Psoas muscle (tissue), 8 donors: ENCODE data around the gene PKNOX2. TPM values are rescaled to one million over a fixed set of nuclear protein-coding genes. Genes with fewer than 3 reads are reported as not detected.

ENCODE experiments used
- ATAC-seq, 4 donors: fragments of 200-7000 bp; cut with Tn5 transposase; one replicate each; pipeline ENCODE4 v1.9.1; 2020; ENCODE audit warnings: moderate library complexity in 3 of 4, mild to moderate bottlenecking in 2 of 4
- DNase-seq, 2 donors: peaks; one replicate each; pipeline ENCODE4 v3.0.0-alpha.2; 2020
- H3K27ac ChIP-seq: fragments of 200-600 bp; one replicate; pipeline ENCODE4 v1.8.0; 2022
- H3K27me3 ChIP-seq, 3 donors: fragments of 200-600 bp in 1 of 3; one replicate each; pipeline versions ENCODE4 v1.6.1 to v1.8.0; 2013 to 2022; ENCODE audit warnings: low read length in 2 of 3, mild to moderate bottlenecking in 2 of 3, moderate library complexity in 1 of 3; ENCODE audit not compliant: insufficient read depth in 3 of 3
- H3K36me3 ChIP-seq, 2 donors: fragments of 200-600 bp in 1 of 2; one replicate each; pipeline versions ENCODE4 v1.6.1 to v1.8.0; 2013 to 2022; ENCODE audit warnings: low read depth in 1 of 2, mild to moderate bottlenecking in 1 of 2, moderate library complexity in 1 of 2; ENCODE audit not compliant: insufficient read depth in 1 of 2
- H3K4me1 ChIP-seq: fragments of 200-600 bp; one replicate; pipeline ENCODE4 v1.8.0; 2022
- H3K4me3 ChIP-seq: fragments of 200-600 bp; one replicate; pipeline ENCODE4 v1.8.0; 2022; ENCODE audit warnings: mild to moderate bottlenecking
- H3K9me3 ChIP-seq: fragments of 200-600 bp; one replicate; pipeline ENCODE4 v1.8.0; 2022
- CTCF ChIP-seq: fragments of 200-600 bp; IDR thresholded peaks from one replicate; pipeline ENCODE4 v1.8.0; 2022; ENCODE audit warnings: antibody characterized with exemption
- WGBS, 3 donors: extraction: QIAGEN DNeasy Blood & Tissue Kit; methylation state at CpG; one replicate each; pipeline versions ENCODE4 v1.1.6 to v1.1.7; 2013; 5-methylcytosine and 5-hydroxymethylcytosine counted together
- intact Hi-C, 2 donors: fragments of 100-400 bp; cut with DNase I; formaldehyde crosslinking; loops; one replicate each; pipeline versions ENCODE4 v1.11.0 to v1.14.2; 2022
- polyA plus RNA-seq, 3 donors: library from polyadenylated mRNA; stranded (reverse); fragments of 200-250 nt; gene quantifications; one replicate each; pipeline ENCODE4 v1.2.3, GENCODE V29; 2013
- total RNA-seq, 4 donors: library from RNA; stranded (reverse); fragmentation: NEBNext Ultra II Directional in 2 of 4; extraction: Animal tissue kit (Norgen Biotek cat#: 25700) in 2 of 4; gene quantifications; one replicate each; pipeline versions ENCODE4 v1.2.1 to v1.2.4, GENCODE V29; 2021 to 2023
- donor health status: healthy with polysubstance abuse.
- donor health status: DM: no; HTN: no; CAD: no; lungs with moderate emphysema.
- donor health status: Bipolar disorder and iron deficiency.
- donor health status: healthy.
- donor health status: DM: yes; HTN: yes; CAD: no.
- donor health status: DM: no; HTN: no; CAD: no.
- donor health status: DM: no; HTN: no; CAD: no.
- donor health status: DM: yes; HTN: yes; CAD: no.

Gene PKNOX2
- total and polyA plus RNA-seq, 7 donors, result 1.8 to 30.5 (median 14.5) TPM

DNA sequence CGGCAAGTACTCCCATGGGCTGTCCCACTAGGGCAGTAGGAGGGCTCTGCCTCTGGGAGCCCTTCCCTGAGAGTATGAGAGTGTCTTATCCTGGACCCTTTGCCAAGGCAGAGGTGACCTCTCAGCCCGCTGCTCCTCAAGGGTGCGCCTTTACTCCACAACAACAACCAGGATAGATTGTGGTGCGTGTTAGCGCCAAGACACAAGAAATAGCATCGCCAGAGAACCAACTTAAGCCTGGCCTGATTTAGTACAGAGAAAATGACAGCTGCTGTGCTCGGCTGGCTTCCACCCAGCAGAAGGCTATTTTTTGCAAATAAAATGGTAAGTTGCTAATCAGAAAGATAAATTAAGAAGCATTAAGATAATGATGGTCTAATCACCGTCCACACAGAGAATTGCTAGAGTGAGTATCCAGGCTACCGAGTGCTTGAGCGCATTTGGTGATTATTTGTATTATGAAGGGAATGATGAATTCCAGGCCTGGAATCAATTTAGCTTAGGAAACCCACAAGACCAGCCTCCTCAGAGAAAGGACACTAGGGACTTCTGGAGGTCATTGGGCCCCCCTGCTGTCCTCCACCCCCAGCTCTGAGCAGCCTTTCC is 119.8 kb downstream of the PKNOX2 start:
- H3K4me3 ChIP-seq, result no peak overlapping the region
- TF ChIP-seq CTCF, result no peak
- no peaks in the 10 kb centered on the region for H3K9me3 ChIP-seq
- no peak overlapping the region for H3K27ac ChIP-seq
- peaks cover 31% of the 10 kb centered on the region for H3K4me1 ChIP-seq
- ATAC-seq, result peak in 3 of 4 donors; percentile 34 to 52 (median 37)
- WGBS, 3 donors, result 40 to 67% (median 44%) methylated on average over 10 of the region's 10 CpGs
- DNase-seq, result no peak
- no peaks in the 10 kb centered on the region for H3K36me3 ChIP-seq
- intact Hi-C loops, result no loop called here
- H3K27me3 ChIP-seq, result no peaks in the 10 kb centered on the region

DNA sequence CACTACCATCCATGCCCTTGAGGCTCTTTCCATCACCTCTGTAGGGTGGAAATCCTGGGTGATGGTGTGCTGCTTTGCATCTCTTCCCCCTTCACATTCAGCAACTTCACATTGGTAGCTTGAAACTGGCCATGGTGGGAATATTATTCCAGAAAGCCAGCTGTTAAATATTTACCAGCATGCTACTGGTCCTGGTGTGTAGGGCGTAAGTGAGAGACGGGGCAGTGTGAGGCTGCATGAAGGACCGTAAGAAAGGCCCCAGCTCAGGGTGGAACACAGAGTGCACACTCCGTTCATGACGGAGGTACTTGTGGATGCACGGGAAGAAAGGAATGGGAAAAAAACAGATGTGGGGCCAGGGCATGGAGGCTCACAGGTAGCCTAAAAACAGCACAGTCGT is 121.3 kb downstream of the PKNOX2 start:
- intact Hi-C loops, result no loop called here
- Histone ChIP-seq H3K4me3 (no peak overlapping the region), H3K27ac (no peak overlapping the region), H3K36me3 (no peaks in the 10 kb centered on the region), H3K4me1 (peaks cover 31% of the 10 kb centered on the region), H3K27me3 (no peaks in the 10 kb centered on the region), H3K9me3 (no peaks in the 10 kb centered on the region)
- WGBS, 3 donors, result 88 to 90% (median 88%) methylated on average over 7 of the region's 7 CpGs
- DNase-seq (no peak), ATAC-seq (no peak)
- no peak for TF ChIP-seq CTCF

DNA sequence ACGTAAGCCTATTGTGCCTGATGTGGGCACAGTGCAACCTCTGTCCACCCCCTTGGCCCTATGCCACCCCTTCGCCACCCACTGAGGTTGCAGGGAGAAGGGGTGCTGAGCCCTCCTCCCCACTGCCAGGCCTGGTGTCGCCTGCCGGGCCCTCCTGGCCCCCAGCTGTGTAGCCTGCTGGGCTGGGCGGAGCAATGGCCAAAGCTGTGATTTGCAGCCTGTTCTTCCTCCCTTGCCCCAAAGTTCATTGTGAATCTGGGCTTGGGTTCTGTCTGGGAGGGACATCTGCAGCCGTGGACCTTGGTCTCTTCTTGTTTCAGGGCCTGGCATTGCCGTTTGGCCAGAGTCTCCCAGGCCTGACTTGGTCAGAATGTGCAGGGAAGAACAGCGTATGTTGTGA is 121.9 kb downstream of the PKNOX2 start:
- H3K4me3 ChIP-seq, result no peak overlapping the region
- ATAC-seq, result no peak
- no peak overlapping the region for H3K27ac ChIP-seq
- intact Hi-C loops, result no loop called here
- peaks cover 31% of the 10 kb centered on the region for H3K4me1 ChIP-seq
- no peak for TF ChIP-seq CTCF
- no peaks in the 10 kb centered on the region for H3K9me3 ChIP-seq
- DNase-seq, result no peak
- H3K27me3 ChIP-seq, result no peaks in the 10 kb centered on the region
- H3K36me3 ChIP-seq, result no peaks in the 10 kb centered on the region
- WGBS, 3 donors, result 63 to 78% (median 64%) methylated on average over 8 of the region's 8 CpGs

DNA sequence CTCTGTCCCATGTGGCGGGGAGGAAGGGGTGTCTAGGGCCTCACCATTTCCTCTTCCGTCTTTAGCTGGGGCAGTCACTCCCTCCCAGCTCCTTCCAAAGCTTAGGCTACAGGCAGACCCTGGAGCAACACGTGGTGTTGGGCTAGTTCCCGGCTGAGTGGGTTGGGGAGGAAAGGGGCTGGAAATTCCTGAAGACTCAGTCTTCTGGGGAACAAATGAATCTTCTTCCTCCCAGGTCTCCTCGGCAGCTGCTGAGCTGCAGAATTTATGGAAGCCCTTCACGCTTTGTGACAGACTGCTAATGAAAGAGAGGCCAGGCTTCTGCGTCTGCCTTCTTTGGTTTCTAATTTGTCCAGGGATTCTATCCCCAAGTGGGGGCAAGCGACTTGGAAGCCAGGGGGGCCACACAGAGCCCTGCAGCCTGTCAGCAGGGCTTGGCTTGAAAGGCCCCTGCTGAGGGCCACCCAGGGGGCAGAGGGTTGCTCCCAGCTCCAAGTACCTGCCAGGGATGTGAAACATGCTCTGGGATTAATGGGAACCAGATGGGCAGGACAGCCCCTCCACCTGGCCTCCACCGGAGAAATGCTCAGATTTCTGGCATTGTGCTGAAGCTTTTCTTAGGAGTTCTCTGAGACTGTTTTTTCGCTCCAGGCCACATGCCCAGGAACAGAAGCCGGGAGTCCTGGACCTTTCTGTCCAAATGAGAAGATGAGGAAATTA is 123.1 kb downstream of the PKNOX2 start:
- DNase-seq (no peak), ATAC-seq (peak in 2 of 4 donors; percentile 9 to 30)
- no peaks in the 10 kb centered on the region for H3K36me3 ChIP-seq
- 53 to 58% (median 58%) methylated on average over 11 of the region's 11 CpGs for WGBS, 3 donors
- H3K4me3 ChIP-seq, result no peak overlapping the region
- H3K27me3 ChIP-seq, result no peaks in the 10 kb centered on the region
- no peak for TF ChIP-seq CTCF
- peaks cover 20% of the 10 kb centered on the region for H3K4me1 ChIP-seq
- H3K27ac ChIP-seq, result no peak overlapping the region
- no peaks in the 10 kb centered on the region for H3K9me3 ChIP-seq
- intact Hi-C loops, result no loop called here
